AG09309 (cell line): Measurements from ENCODE around the gene FOXJ3.

Source experiments
- DNase-seq: peaks from one replicate; pipeline ENCODE4 v3.0.0-alpha.2; 2010; ENCODE audit warnings: low read depth
- H3K4me3 ChIP-seq: 2 replicates; pipeline ENCODE4 v1.5.1; 2011; ENCODE audit warnings: mild to moderate bottlenecking, low read depth, low read length, moderate library complexity; ENCODE audit not compliant: control insufficient read depth
- CTCF ChIP-seq: IDR thresholded peaks from 2 replicates; pipeline ENCODE4 v1.5.1; 2011; ENCODE audit warnings: mild to moderate bottlenecking, low read depth, low read length, inconsistent platforms; ENCODE audit not compliant: insufficient read depth, control insufficient read depth; ENCODE audit errors: missing control alignments

The FOXJ3 gene

GRCh38 chr1:42157667-42158066 lies 177.4 kb downstream of the FOXJ3 start:
- no peak overlapping the region for H3K4me3 ChIP-seq
- no peak for DNase-seq
- no peak for TF ChIP-seq CTCF

GRCh38 chr1:42155362-42155761 lies 179.7 kb downstream of the FOXJ3 start:
- no peak for TF ChIP-seq CTCF
- no peak for DNase-seq
- no peak overlapping the region for H3K4me3 ChIP-seq

GRCh38 chr1:42154685-42155084 lies 180.3 kb downstream of the FOXJ3 start:
- H3K4me3 ChIP-seq, result no peak overlapping the region
- no peak for DNase-seq
- no peak for TF ChIP-seq CTCF

- no peak for DNase-seq
- no peak overlapping the region for H3K4me3 ChIP-seq
- TF ChIP-seq CTCF, result no peak
Observed at GRCh38 chr1:42153624-42154023, 181.4 kb downstream of the FOXJ3 start.

- no peak within 1 kb of the TSS for H3K4me3 ChIP-seq
- no peak for DNase-seq
- TF ChIP-seq CTCF, result no peak
Observed at GRCh38 chr1:42152907-42153600, 182.0 kb downstream of the FOXJ3 start, which contains the start of gene GUCA2B. Gene GUCA2B, plus strand, starts transcription at chr1:42153410. Its CDS starts 41 bp downstream, at chr1:42153451.

GRCh38 chr1:42152119-42152518 lies 182.9 kb downstream of the FOXJ3 start:
- no peak for DNase-seq
- H3K4me3 ChIP-seq, result no peak overlapping the region
- TF ChIP-seq CTCF, result no peak
